Left renal cortex interstitium (tissue), 4 donors: ENCODE measurements around the gene SPDYC. TPM values are rescaled to one million over a fixed set of nuclear protein-coding genes. Genes with fewer than 3 reads are reported as not detected.
A peak's percentile ranks its signal among the peaks of the same experiment; 100 is the strongest.
"Not testable (repeated sequence)": the region's sequence is repeated elsewhere in the genome, so short reads cannot be mapped to it uniquely, and the experiment has no call there.

Source experiments
- DNase-seq, 4 donors: peaks; one replicate each; pipeline ENCODE4 v3.0.0-alpha.2; 2013; ENCODE audit warnings: low read depth in 4 of 4, low spot score in 2 of 4, missing footprints in 1 of 4
- polyA plus RNA-seq, 4 donors: library from polyadenylated mRNA; unstranded; fragments of 120-200 nt; gene quantifications; one replicate each; pipeline ENCODE4 v1.2.1, GENCODE V29; 2013; ENCODE audit not compliant: insufficient read length in 4 of 4

Gene SPDYC
- polyA plus RNA-seq, 4 donors = 0.16 TPM; not detected in 3

- peak in 1 of 4 donors; percentile 17 for DNase-seq
Observed at GRCh38 chr11:65165410-65166317, 4.4 kb upstream of the SPDYC start.

GRCh38 chr11:65166893-65167292 lies 3.1 kb upstream of the SPDYC start:
- no peak for DNase-seq

- DNase-seq = no peak
Observed at GRCh38 chr11:65167656-65168055, 2.4 kb upstream of the SPDYC start.

- no peak for DNase-seq
Observed at GRCh38 chr11:65169164-65169641, 830 bp upstream of the SPDYC start.

- no peak for DNase-seq
Observed at GRCh38 chr11:65172600-65172999, 2.6 kb downstream of the SPDYC start.

GRCh38 chr11:65174571-65175010 lies 4.6 kb downstream of the SPDYC start:
- not testable (repeated sequence) for DNase-seq

GRCh38 chr11:65180877-65181568 lies 11.0 kb downstream of the SPDYC start:
- peak in 1 of 4 donors; percentile 36 for DNase-seq

- peak in 1 of 4 donors; percentile 11 for DNase-seq
Observed at GRCh38 chr11:65181569-65182257, 11.7 kb downstream of the SPDYC start, which contains the start of gene CAPN1. Gene CAPN1 (plus strand): TSS chr11:65181928. CDS start chr11:65182702, 774 bp downstream.

GRCh38 chr11:65182258-65183170 lies 12.5 kb downstream of the SPDYC start:
- DNase-seq = no peak

- DNase-seq = no peak
Observed at GRCh38 chr11:65183201-65183891, 13.3 kb downstream of the SPDYC start.

- DNase-seq = no peak
Observed at GRCh38 chr11:65184146-65184545, 14.1 kb downstream of the SPDYC start.

- no peak for DNase-seq
Observed at GRCh38 chr11:65185171-65185570, 15.1 kb downstream of the SPDYC start.

GRCh38 chr11:65185869-65186341 lies 15.9 kb downstream of the SPDYC start:
- DNase-seq = no peak

- no peak for DNase-seq
Observed at GRCh38 chr11:65186701-65187100, 16.7 kb downstream of the SPDYC start.

- DNase-seq = no peak
Observed at GRCh38 chr11:65187146-65187675, 17.2 kb downstream of the SPDYC start.

GRCh38 chr11:65187971-65188461 lies 18.0 kb downstream of the SPDYC start:
- DNase-seq = no peak

- DNase-seq = no peak
Observed at GRCh38 chr11:65188486-65188885, 18.5 kb downstream of the SPDYC start.

GRCh38 chr11:65189191-65189590 lies 19.2 kb downstream of the SPDYC start:
- DNase-seq = no peak

GRCh38 chr11:65194564-65194963 lies 24.5 kb downstream of the SPDYC start:
- DNase-seq = no peak
